ENCODE measurements around the gene DRAXIN.

The DRAXIN gene

GRCh38 chr1:11766429-11766776 lies 74.9 kb downstream of the DRAXIN start:
- DNase-seq, result no peak

- DNase-seq, result no peak
Observed at GRCh38 chr1:11767922-11768704, 76.6 kb downstream of the DRAXIN start.

GRCh38 chr1:11768821-11769220 lies 77.3 kb downstream of the DRAXIN start:
- DNase-seq, result no peak

GRCh38 chr1:11769274-11769673 lies 77.8 kb downstream of the DRAXIN start:
- no peak for DNase-seq

- no peak for DNase-seq
Observed at GRCh38 chr1:11770011-11770410, 78.5 kb downstream of the DRAXIN start.

- DNase-seq, result no peak
Observed at GRCh38 chr1:11771481-11772043, 80.1 kb downstream of the DRAXIN start.

- no peak for DNase-seq
Observed at GRCh38 chr1:11772458-11772857, 80.9 kb downstream of the DRAXIN start.

GRCh38 chr1:11774753-11775152 lies 83.2 kb downstream of the DRAXIN start:
- DNase-seq, result no peak

All from NCI-H774 (cell line).